Measurements from ENCODE around the gene ZBTB20. TPM values are rescaled to one million over a fixed set of nuclear protein-coding genes. Genes with fewer than 3 reads are reported as not detected.

The ZBTB20 gene
- total RNA-seq, 1 donor from 2014 or later = 1.6 TPM

GRCh38 chr3:114725966-114726365 is 421.1 kb downstream of the ZBTB20 start:
- no peak for DNase-seq
- H3K4me3 Mint-ChIP-seq = no peak overlapping the region
- H3K36me3 Mint-ChIP-seq (ENCODE audit: low read depth) = no peaks in the 10 kb centered on the region
- no peaks in the 10 kb centered on the region for H3K27me3 Mint-ChIP-seq
- no peaks in the 10 kb centered on the region for H3K9me3 Mint-ChIP-seq
- H3K27ac Mint-ChIP-seq = no peak overlapping the region
- H3K4me1 Mint-ChIP-seq = peaks cover 9% of the 10 kb centered on the region
- intact Hi-C loops (cut with micrococcal nuclease) = no loop called here

GRCh38 chr3:114722530-114722929 is 424.6 kb downstream of the ZBTB20 start:
- DNase-seq = no peak
- H3K4me3 Mint-ChIP-seq = no peak overlapping the region
- H3K4me1 Mint-ChIP-seq = peaks cover 11% of the 10 kb centered on the region
- intact Hi-C loops (cut with micrococcal nuclease) = loop anchor here (2.0 kb wide), 1 partner anchor 16 kb away; no protein-coding TSS in a partner anchor
- no peaks in the 10 kb centered on the region for H3K36me3 Mint-ChIP-seq (ENCODE audit: low read depth)
- H3K9me3 Mint-ChIP-seq = no peaks in the 10 kb centered on the region
- no peak overlapping the region for H3K27ac Mint-ChIP-seq
- no peaks in the 10 kb centered on the region for H3K27me3 Mint-ChIP-seq

DNA sequence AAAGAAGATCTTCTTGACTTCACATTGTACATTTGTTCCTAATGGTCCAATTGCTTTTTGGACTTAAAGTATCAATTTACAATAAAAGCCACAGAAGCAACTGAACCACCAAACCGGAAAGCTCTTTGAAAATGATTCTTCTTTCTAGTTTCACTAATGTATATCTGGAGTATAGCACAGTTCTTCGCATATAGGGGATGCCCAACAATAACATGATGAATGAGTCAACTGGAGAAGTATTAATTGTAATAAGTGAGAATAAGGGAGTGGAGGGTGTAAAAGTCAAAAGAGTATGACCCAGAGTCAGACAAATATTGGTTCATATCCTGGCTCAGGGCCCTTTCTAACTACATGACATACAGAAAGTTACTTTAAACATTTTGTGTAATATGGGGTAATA is 425.2 kb downstream of the ZBTB20 start:
- intact Hi-C loops (cut with micrococcal nuclease) = loop anchor here (2.0 kb wide), 1 partner anchor 15 kb away; no protein-coding TSS in a partner anchor
- Mint-ChIP-seq H3K4me1 (peaks cover 11% of the 10 kb centered on the region), H3K27me3 (no peaks in the 10 kb centered on the region), H3K4me3 (no peak overlapping the region), H3K36me3 (ENCODE audit: low read depth) (no peaks in the 10 kb centered on the region), H3K9me3 (no peaks in the 10 kb centered on the region), H3K27ac (no peak overlapping the region)
- DNase-seq = no peak

DNA sequence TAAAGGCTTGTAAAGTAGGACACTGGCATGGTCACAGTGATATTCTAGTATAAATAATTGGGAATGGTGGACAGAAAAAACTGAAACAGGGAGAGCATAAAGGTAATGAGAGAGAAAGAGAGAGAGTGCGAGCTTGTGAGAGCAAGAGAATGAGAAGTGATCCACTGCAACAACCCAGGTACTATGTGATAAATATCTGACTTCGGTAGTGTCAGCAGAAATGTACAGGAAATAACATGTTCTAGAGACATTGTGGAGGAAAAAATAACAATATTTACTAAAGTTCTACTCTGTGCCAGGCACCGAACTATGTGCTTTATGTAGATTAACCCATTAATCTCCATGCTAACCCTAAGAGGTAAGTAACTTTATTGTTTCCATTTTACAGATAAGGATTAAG is 425.9 kb downstream of the ZBTB20 start:
- H3K27me3 Mint-ChIP-seq = no peaks in the 10 kb centered on the region
- peaks cover 11% of the 10 kb centered on the region for H3K4me1 Mint-ChIP-seq
- intact Hi-C loops (cut with micrococcal nuclease) = no loop called here
- H3K27ac Mint-ChIP-seq = no peak overlapping the region
- no peak overlapping the region for H3K4me3 Mint-ChIP-seq
- H3K9me3 Mint-ChIP-seq = no peaks in the 10 kb centered on the region
- no peaks in the 10 kb centered on the region for H3K36me3 Mint-ChIP-seq (ENCODE audit: low read depth)
- DNase-seq = no peak

- peaks cover 11% of the 10 kb centered on the region for H3K4me1 Mint-ChIP-seq
- no peak overlapping the region for H3K27ac Mint-ChIP-seq
- H3K36me3 Mint-ChIP-seq (ENCODE audit: low read depth) = no peaks in the 10 kb centered on the region
- no peak for DNase-seq
- no peak overlapping the region for H3K4me3 Mint-ChIP-seq
- intact Hi-C loops (cut with micrococcal nuclease) = no loop called here
- H3K27me3 Mint-ChIP-seq = no peaks in the 10 kb centered on the region
- no peaks in the 10 kb centered on the region for H3K9me3 Mint-ChIP-seq
These were observed 428.2 kb downstream of the ZBTB20 start for GRCh38 chr3:114718898-114719210.

GRCh38 chr3:114718071-114718897 is 428.8 kb downstream of the ZBTB20 start:
- no peaks in the 10 kb centered on the region for H3K36me3 Mint-ChIP-seq (ENCODE audit: low read depth)
- H3K27me3 Mint-ChIP-seq = no peaks in the 10 kb centered on the region
- H3K4me3 Mint-ChIP-seq = no peak overlapping the region
- no peak overlapping the region for H3K27ac Mint-ChIP-seq
- intact Hi-C loops (cut with micrococcal nuclease) = no loop called here
- H3K4me1 Mint-ChIP-seq = peaks cover 11% of the 10 kb centered on the region
- H3K9me3 Mint-ChIP-seq = no peaks in the 10 kb centered on the region
- no peak for DNase-seq

GRCh38 chr3:114716916-114717315 is 430.2 kb downstream of the ZBTB20 start:
- intact Hi-C loops (cut with micrococcal nuclease) = no loop called here

GRCh38 chr3:114716126-114716525 is 431.0 kb downstream of the ZBTB20 start:
- H3K4me3 Mint-ChIP-seq = no peak overlapping the region
- intact Hi-C loops (cut with micrococcal nuclease) = no loop called here
- no peak for DNase-seq
- H3K27ac Mint-ChIP-seq = no peak overlapping the region
- no peaks in the 10 kb centered on the region for H3K36me3 Mint-ChIP-seq (ENCODE audit: low read depth)
- no peaks in the 10 kb centered on the region for H3K27me3 Mint-ChIP-seq
- H3K9me3 Mint-ChIP-seq = no peaks in the 10 kb centered on the region
- H3K4me1 Mint-ChIP-seq = peaks cover 4% of the 10 kb centered on the region

More at GRCh38 chr3:114716916-114717315, 430.2 kb downstream of the ZBTB20 start:
- DNase-seq = no peak
- Mint-ChIP-seq H3K4me1 (peaks cover 10% of the 10 kb centered on the region), H3K27ac (no peak overlapping the region), H3K27me3 (no peaks in the 10 kb centered on the region), H3K36me3 (ENCODE audit: low read depth) (no peaks in the 10 kb centered on the region), H3K4me3 (no peak overlapping the region), H3K9me3 (no peaks in the 10 kb centered on the region)

- Mint-ChIP-seq H3K36me3 (ENCODE audit: low read depth) (no peaks in the 10 kb centered on the region), H3K27ac (no peak overlapping the region), H3K4me3 (no peak overlapping the region), H3K4me1 (no peaks in the 10 kb centered on the region), H3K27me3 (no peaks in the 10 kb centered on the region), H3K9me3 (no peaks in the 10 kb centered on the region)
- DNase-seq = no peak
- intact Hi-C loops (cut with micrococcal nuclease) = no loop called here
These were observed 432.1 kb downstream of the ZBTB20 start for GRCh38 chr3:114714957-114715460.

DNA sequence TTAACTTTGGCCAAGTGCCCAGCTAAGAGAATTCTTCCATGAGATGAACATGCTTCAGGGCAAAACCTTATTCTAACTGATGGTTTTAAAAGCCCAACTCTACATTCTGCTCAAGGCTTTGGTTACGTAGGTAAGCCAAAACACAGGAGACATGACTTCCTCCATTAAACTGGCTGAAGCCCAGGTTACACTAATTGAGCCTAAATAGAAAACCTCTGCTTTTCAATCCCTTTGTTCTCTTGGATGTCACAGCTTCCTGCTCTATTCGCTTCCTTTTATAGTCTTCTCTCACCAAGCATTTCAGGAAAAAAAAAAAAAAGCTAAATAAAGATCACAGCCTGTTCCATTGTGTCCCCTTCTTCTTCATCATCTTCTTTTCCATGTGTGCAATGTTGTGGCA is 432.9 kb downstream of the ZBTB20 start:
- no peaks in the 10 kb centered on the region for H3K27me3 Mint-ChIP-seq
- peaks cover under 1% of the 10 kb centered on the region for H3K4me1 Mint-ChIP-seq
- DNase-seq = no peak
- intact Hi-C loops (cut with micrococcal nuclease) = no loop called here
- no peak overlapping the region for H3K4me3 Mint-ChIP-seq
- H3K36me3 Mint-ChIP-seq (ENCODE audit: low read depth) = no peaks in the 10 kb centered on the region
- no peak overlapping the region for H3K27ac Mint-ChIP-seq
- no peaks in the 10 kb centered on the region for H3K9me3 Mint-ChIP-seq

- no peaks in the 10 kb centered on the region for H3K27me3 Mint-ChIP-seq
- H3K36me3 Mint-ChIP-seq (ENCODE audit: low read depth) = no peaks in the 10 kb centered on the region
- no peaks in the 10 kb centered on the region for H3K9me3 Mint-ChIP-seq
- H3K27ac Mint-ChIP-seq = no peak overlapping the region
- peaks cover 2% of the 10 kb centered on the region for H3K4me1 Mint-ChIP-seq
- no peak overlapping the region for H3K4me3 Mint-ChIP-seq
- no peak for DNase-seq
- intact Hi-C loops (cut with micrococcal nuclease) = no loop called here
These were observed 434.2 kb downstream of the ZBTB20 start for GRCh38 chr3:114712728-114713492.

- no peak for DNase-seq
- Mint-ChIP-seq H3K27me3 (no peaks in the 10 kb centered on the region), H3K4me3 (no peak overlapping the region), H3K27ac (no peak overlapping the region), H3K9me3 (no peaks in the 10 kb centered on the region), H3K36me3 (ENCODE audit: low read depth) (no peaks in the 10 kb centered on the region), H3K4me1 (peaks cover 4% of the 10 kb centered on the region)
- intact Hi-C loops (cut with micrococcal nuclease) = no loop called here
These were observed 435.7 kb downstream of the ZBTB20 start for GRCh38 chr3:114711321-114711886.

GRCh38 chr3:114709102-114709501 is 438.0 kb downstream of the ZBTB20 start:
- no peaks in the 10 kb centered on the region for H3K9me3 Mint-ChIP-seq
- no peak overlapping the region for H3K27ac Mint-ChIP-seq
- H3K4me3 Mint-ChIP-seq = no peak overlapping the region
- no peaks in the 10 kb centered on the region for H3K27me3 Mint-ChIP-seq
- no peaks in the 10 kb centered on the region for H3K36me3 Mint-ChIP-seq (ENCODE audit: low read depth)
- DNase-seq = no peak
- peaks cover 4% of the 10 kb centered on the region for H3K4me1 Mint-ChIP-seq
- intact Hi-C loops (cut with micrococcal nuclease) = no loop called here
